Activated CD4-positive, CD25-positive, alpha-beta regulatory T cell treated with anti-CD3 and anti-CD28 coated beads, Interleukin-2, amount 50 U/mL, for 72 hours (primary cell): ENCODE measurements around the gene SYNM.

Source experiments
- DNase-seq: peaks from one replicate; pipeline ENCODE4 v3.0.0; 2021

The SYNM gene

GRCh38 chr15:99125061-99125891 lies 20.4 kb downstream of the SYNM start:
- DNase-seq, result no peak

GRCh38 chr15:99126131-99126588 lies 21.3 kb downstream of the SYNM start:
- no peak for DNase-seq

GRCh38 chr15:99126930-99127329 lies 22.1 kb downstream of the SYNM start:
- DNase-seq, result no peak

- DNase-seq, result no peak
Measured at GRCh38 chr15:99127773-99128172, 22.9 kb downstream of the SYNM start.

GRCh38 chr15:99128411-99128810 lies 23.5 kb downstream of the SYNM start:
- no peak for DNase-seq

- DNase-seq, result no peak
Measured at GRCh38 chr15:99129644-99130043, 24.8 kb downstream of the SYNM start.

- DNase-seq, result no peak
Measured at GRCh38 chr15:99130314-99130713, 25.4 kb downstream of the SYNM start.

GRCh38 chr15:99130765-99131440 lies 26.0 kb downstream of the SYNM start:
- no peak for DNase-seq

GRCh38 chr15:99131441-99132023 lies 26.7 kb downstream of the SYNM start:
- DNase-seq, result no peak

- no peak for DNase-seq
Measured at GRCh38 chr15:99132122-99132521, 27.2 kb downstream of the SYNM start.

- no peak for DNase-seq
Measured at GRCh38 chr15:99132634-99133287, 27.9 kb downstream of the SYNM start.

GRCh38 chr15:99134317-99134821 lies 29.5 kb downstream of the SYNM start:
- DNase-seq, result no peak

- DNase-seq, result no peak
Measured at GRCh38 chr15:99135194-99135593, 30.3 kb downstream of the SYNM start.

GRCh38 chr15:99137111-99137546 lies 32.2 kb downstream of the SYNM start:
- DNase-seq, result no peak

GRCh38 chr15:99137877-99138276 lies 33.0 kb downstream of the SYNM start:
- DNase-seq, result no peak

GRCh38 chr15:99138491-99138982 lies 33.7 kb downstream of the SYNM start:
- no peak for DNase-seq

- no peak for DNase-seq
Measured at GRCh38 chr15:99139276-99139675, 34.4 kb downstream of the SYNM start.

- no peak for DNase-seq
Measured at GRCh38 chr15:99140590-99140989, 35.7 kb downstream of the SYNM start.

- DNase-seq, result no peak
Measured at GRCh38 chr15:99141943-99142342, 37.1 kb downstream of the SYNM start.

GRCh38 chr15:99142562-99142961 lies 37.7 kb downstream of the SYNM start:
- no peak for DNase-seq

- DNase-seq, result no peak
Measured at GRCh38 chr15:99143242-99143641, 38.4 kb downstream of the SYNM start.

- DNase-seq, result no peak
Measured at GRCh38 chr15:99143655-99144610, 39.1 kb downstream of the SYNM start.
